WTC11 (cell line): Measurements from ENCODE around the gene FSHR. TPM values are rescaled to one million over a fixed set of nuclear protein-coding genes. Genes with fewer than 3 reads are reported as not detected.

Experiments
- ATAC-seq: fragments of 200-7000 bp; cut with Tn5 transposase; 2 replicates; pipeline ENCODE4 v1.10.0; 2021; ENCODE audit warnings: mild to moderate bottlenecking, moderate library complexity
- CTCF ChIA-PET: fragments of 300-600 bp; sonication (Branson Sonifier 250); formaldehyde crosslinking; loops from one replicate; lab custom pipeline; 2021; ENCODE audit warnings: antibody characterized with exemption; lab: Charles Lee
- POLR2A ChIA-PET: fragments of 350-600 bp; sonication (Branson Sonifier 250); formaldehyde crosslinking; loops from one replicate; lab custom pipeline; 2021; ENCODE audit warnings: antibody characterized with exemption; lab: Charles Lee
- DNase-seq: peaks from one replicate; pipeline ENCODE4 v3.0.0; 2021; ENCODE audit warnings: low spot score
- H3K27ac Mint-ChIP-seq: 2 replicates; pipeline ENCODE4 v1.8.0; 2021; ENCODE audit warnings: mixed read lengths
- H3K27me3 Mint-ChIP-seq: 2 replicates; pipeline ENCODE4 v1.8.0; 2021; ENCODE audit warnings: low read depth, mild to moderate bottlenecking, moderate library complexity, mixed read lengths
- H3K36me3 Mint-ChIP-seq: 2 replicates; pipeline ENCODE4 v1.8.0; 2021; ENCODE audit warnings: mixed read lengths
- H3K4me1 Mint-ChIP-seq: 2 replicates; pipeline ENCODE4 v1.8.0; 2022; ENCODE audit warnings: mixed read lengths
- H3K4me3 Mint-ChIP-seq: 2 replicates; pipeline ENCODE4 v1.8.0; 2021; ENCODE audit warnings: mild to moderate bottlenecking, moderate library complexity, mixed read lengths
- H3K9me3 Mint-ChIP-seq: 2 replicates; pipeline ENCODE4 v1.8.0; 2021; ENCODE audit warnings: mixed read lengths
- CREM ChIP-seq: sonication (generic); formaldehyde crosslinking; IDR thresholded peaks from 2 replicates; pipeline ENCODE4 v1.8.1; 2022; ENCODE audit warnings: mild to moderate bottlenecking, missing genetic modification reagents, moderate library complexity
- CTCF ChIP-seq: fragments of 200-600 bp; IDR thresholded peaks from 2 replicates; pipeline ENCODE4 v1.8.0; 2022; ENCODE audit warnings: antibody characterized with exemption
- E2F4 ChIP-seq: sonication (generic); formaldehyde crosslinking; IDR thresholded peaks from 2 replicates; pipeline ENCODE4 v1.8.1; 2022; ENCODE audit warnings: low read depth, mild to moderate bottlenecking, moderate library complexity, missing genetic modification reagents, borderline replicate concordance
- ERG ChIP-seq: fragments of 250-450 bp; sonication (Bioruptor Pico); IDR thresholded peaks from 2 replicates; pipeline ENCODE4 v1.8.0; 2021; ENCODE audit warnings: mild to moderate bottlenecking
- FOXJ3 ChIP-seq: sonication (generic); formaldehyde crosslinking; IDR thresholded peaks from 2 replicates; pipeline ENCODE4 v1.9.0; 2021; ENCODE audit warnings: missing genetic modification reagents, mild to moderate bottlenecking, borderline replicate concordance
- FOXP4 ChIP-seq: sonication (generic); formaldehyde crosslinking; IDR thresholded peaks from 2 replicates; pipeline ENCODE4 v1.8.0; 2022; ENCODE audit warnings: mild to moderate bottlenecking, missing genetic modification reagents
- HMGA2 ChIP-seq: fragments of 250-450 bp; sonication (Bioruptor Pico); IDR thresholded peaks from 2 replicates; pipeline ENCODE4 v1.4.0; 2021; ENCODE audit warnings: mild to moderate bottlenecking, moderate library complexity
- JUN ChIP-seq: sonication (generic); formaldehyde crosslinking; IDR thresholded peaks from 2 replicates; pipeline ENCODE4 v1.8.0; 2023; ENCODE audit warnings: mild to moderate bottlenecking, missing genetic modification reagents
- SMAD3 ChIP-seq: sonication (generic); formaldehyde crosslinking; IDR thresholded peaks from 2 replicates; pipeline ENCODE4 v1.8.0; 2022; ENCODE audit warnings: missing genetic modification reagents, mild to moderate bottlenecking, borderline replicate concordance
- SMAD4 ChIP-seq: sonication (generic); formaldehyde crosslinking; IDR thresholded peaks from 2 replicates; pipeline ENCODE4 v1.8.0; 2022; ENCODE audit warnings: mild to moderate bottlenecking, missing genetic modification reagents
- TEAD1 ChIP-seq: sonication (generic); formaldehyde crosslinking; IDR thresholded peaks from 2 replicates; pipeline ENCODE4 v1.8.0; 2022; ENCODE audit warnings: mild to moderate bottlenecking, missing genetic modification reagents
- TP53 ChIP-seq: sonication (generic); formaldehyde crosslinking; IDR thresholded peaks from 2 replicates; pipeline ENCODE4 v1.8.1; 2023; ENCODE audit warnings: mild to moderate bottlenecking, missing genetic modification reagents
- USF2 ChIP-seq: sonication (generic); formaldehyde crosslinking; IDR thresholded peaks from 2 replicates; pipeline ENCODE4 v1.8.1; 2023; ENCODE audit warnings: mild to moderate bottlenecking, missing genetic modification reagents, moderate library complexity
- ZBTB43 ChIP-seq: sonication (generic); formaldehyde crosslinking; IDR thresholded peaks from 2 replicates; pipeline ENCODE4 v1.8.1; 2023; ENCODE audit warnings: mild to moderate bottlenecking, missing genetic modification reagents
- ZNF138 ChIP-seq: sonication (generic); formaldehyde crosslinking; conservative IDR thresholded peaks from 2 replicates; pipeline ENCODE4 v1.8.1; 2022; ENCODE audit warnings: mild to moderate bottlenecking, moderate library complexity, missing genetic modification reagents
- ZNF396 ChIP-seq: fragments of 250-450 bp; sonication (Bioruptor Pico); IDR thresholded peaks from 2 replicates; pipeline ENCODE4 v1.8.0; 2021; ENCODE audit warnings: mild to moderate bottlenecking, moderate library complexity, borderline replicate concordance
- ZNF425 ChIP-seq: fragments of 250-450 bp; sonication (Bioruptor Pico); conservative IDR thresholded peaks from 2 replicates; pipeline ENCODE4 v1.9.0; 2021; ENCODE audit warnings: mild to moderate bottlenecking
- total RNA-seq: library from RNA; stranded (reverse); gene quantifications from 3 replicates; pipeline ENCODE4 v1.2.3, GENCODE V29; 2021

The FSHR gene
- total RNA-seq, 1 experiment from 2014 or later = not detected

- H3K27ac Mint-ChIP-seq = no peak overlapping the region
- POLR2A ChIA-PET = no interaction called here
- H3K4me3 Mint-ChIP-seq = no peak overlapping the region
- CTCF ChIA-PET = no interaction called here
- H3K4me1 Mint-ChIP-seq = no peaks in the 10 kb centered on the region
- H3K27me3 Mint-ChIP-seq = no peaks in the 10 kb centered on the region
- peaks cover 4% of the 10 kb centered on the region; the same call in 1 of the 2 replicates for H3K9me3 Mint-ChIP-seq
- no peak for DNase-seq
- no peaks in the 10 kb centered on the region for H3K36me3 Mint-ChIP-seq
- TF ChIP-seq CTCF (no peak), ZNF425 (CRISPR knock-in tag) (no peak), TP53 (CRISPR knock-in tag) (no peak), SMAD4 (CRISPR knock-in tag) (no peak), SMAD3 (CRISPR knock-in tag) (no peak), USF2 (CRISPR knock-in tag) (no peak), ERG (CRISPR knock-in tag) (no peak), TEAD1 (CRISPR knock-in tag) (no peak), CREM (no peak), ZBTB43 (CRISPR knock-in tag) (no peak), E2F4 (no peak), ZNF396 (CRISPR knock-in tag) (no peak), FOXP4 (CRISPR knock-in tag) (no peak), HMGA2 (CRISPR knock-in tag) (no peak), FOXJ3 (CRISPR knock-in tag) (no peak), ZNF138 (no peak), JUN (CRISPR knock-in tag) (no peak)
- no peak for ATAC-seq
These were observed 169.4 kb downstream of the FSHR start for GRCh38 chr2:48984922-48985321.
